HG03460 (cell line): Measurements from ENCODE around the gene PSMD12.
"Not testable (repeated sequence)": the region's sequence is repeated elsewhere in the genome, so short reads cannot be mapped to it uniquely, and the experiment has no call there.

Experiments used
- ATAC-seq: cut with Tn5 transposase; IDR thresholded peaks from one replicate; pipeline ENCODE4 v1.9.1; 2021; ENCODE audit not compliant: unreplicated experiment

PSMD12 gene

GRCh38 chr17:67366193-67367157 is at the start of gene PSMD12:
Gene PSMD12 (minus strand): TSS chr17:67366577. CDS start chr17:67366519, 58 bp downstream.
- ATAC-seq = peak; percentile 90

GRCh38 chr17:67415291-67415690 is 48.9 kb upstream of the PSMD12 start:
- no peak for ATAC-seq

GRCh38 chr17:67414559-67414958 is 48.2 kb upstream of the PSMD12 start:
- no peak for ATAC-seq

GRCh38 chr17:67414130-67414529 is 47.8 kb upstream of the PSMD12 start:
- no peak for ATAC-seq

GRCh38 chr17:67413388-67413787 is 47.0 kb upstream of the PSMD12 start:
- no peak for ATAC-seq

GRCh38 chr17:67412941-67413340 is 46.6 kb upstream of the PSMD12 start:
- ATAC-seq = no peak

- no peak for ATAC-seq
Measured at GRCh38 chr17:67412032-67412431, 45.7 kb upstream of the PSMD12 start.

GRCh38 chr17:67411397-67411796 is 45.0 kb upstream of the PSMD12 start:
- no peak for ATAC-seq

- ATAC-seq = not testable (repeated sequence)
Measured at GRCh38 chr17:67408455-67408830, 42.1 kb upstream of the PSMD12 start.

- ATAC-seq = no peak
Measured at GRCh38 chr17:67403483-67403882, 37.1 kb upstream of the PSMD12 start.

- ATAC-seq = no peak
Measured at GRCh38 chr17:67403065-67403464, 36.7 kb upstream of the PSMD12 start.

GRCh38 chr17:67401598-67402504 is 35.5 kb upstream of the PSMD12 start:
- ATAC-seq = no peak

GRCh38 chr17:67401106-67401505 is 34.7 kb upstream of the PSMD12 start:
- ATAC-seq = no peak

GRCh38 chr17:67400193-67400592 is 33.8 kb upstream of the PSMD12 start:
- ATAC-seq = no peak

- ATAC-seq = no peak
Measured at GRCh38 chr17:67399676-67400075, 33.3 kb upstream of the PSMD12 start.

- ATAC-seq = no peak
Measured at GRCh38 chr17:67393809-67394397, 27.5 kb upstream of the PSMD12 start.

GRCh38 chr17:67392111-67392510 is 25.7 kb upstream of the PSMD12 start:
- ATAC-seq = no peak

GRCh38 chr17:67390646-67391361 is 24.4 kb upstream of the PSMD12 start:
- ATAC-seq = peak; percentile 85

GRCh38 chr17:67390006-67390645 is 23.7 kb upstream of the PSMD12 start:
- ATAC-seq = no peak

GRCh38 chr17:67388986-67389385 is 22.6 kb upstream of the PSMD12 start:
- ATAC-seq = no peak
